B cell (primary cell): ENCODE results near the gene PRR18. TPM values are rescaled to one million over a fixed set of nuclear protein-coding genes. Genes with fewer than 3 reads are reported as not detected.

ENCODE experiments used
- ATAC-seq: fragments of 200-7000 bp; cut with Tn5 transposase; one replicate; pipeline ENCODE4 v1.10.0; 2021; ENCODE audit warnings: low read depth, mild to moderate bottlenecking, moderate number of reproducible peaks, moderate library complexity
- CTCF ChIA-PET: fragments of 350-600 bp; sonication (Branson Sonifier 250); formaldehyde crosslinking; loops from one replicate; lab custom pipeline; 2021; ENCODE audit warnings: antibody characterized with exemption, inconsistent platforms; lab: Charles Lee
- POLR2A ChIA-PET: fragments of 350-600 bp; sonication (Branson Sonifier 250); formaldehyde crosslinking; loops from one replicate; lab custom pipeline; 2021; ENCODE audit warnings: antibody characterized with exemption; lab: Charles Lee
- DNase-seq: peaks from one replicate; pipeline ENCODE4 v3.0.0; 2013
- H2AFZ ChIP-seq: 2 replicates; pipeline ENCODE4 v1.6.1; 2012; ENCODE audit warnings: mild to moderate bottlenecking, low read depth, low read length; ENCODE audit not compliant: insufficient read depth, poor library complexity, severe bottlenecking
- H3K27ac ChIP-seq, 2 donors: 1 replicate in 1 of 2; 2 replicates in 1 of 2; pipeline ENCODE4 v1.5.1; 2012 to 2013; ENCODE audit warnings: low read length in 2 of 2, mild to moderate bottlenecking in 2 of 2, moderate library complexity in 1 of 2
- H3K27me3 ChIP-seq, 4 experiments: fragments of 200-600 bp in 1 of 4; sonication (generic) in 1 of 4; replicated peaks in 1 of 4; 1 replicate in 2 of 4; 2 replicates in 2 of 4; pipeline versions ENCODE4 v1.6.1 to v1.7.0; 2013 to 2016; ENCODE audit warnings: low read length in 3 of 4, mild to moderate bottlenecking in 2 of 4, mixed read lengths in 1 of 4, moderate library complexity in 1 of 4; ENCODE audit not compliant: insufficient read depth in 4 of 4, control insufficient read depth in 3 of 4; ENCODE audit errors: control extremely low read depth in 1 of 4
- H3K36me3 ChIP-seq, 2 experiments: replicated peaks in 1 of 2; 1 replicate in 1 of 2; 2 replicates in 1 of 2; pipeline versions ENCODE4 v1.6.1 to v1.7.1; 2013; ENCODE audit warnings: low read length in 1 of 2; ENCODE audit not compliant: insufficient read depth in 2 of 2, control insufficient read depth in 1 of 2; ENCODE audit errors: control extremely low read depth in 1 of 2, extremely low read depth in 1 of 2
- H3K4me1 ChIP-seq, 2 donors: fragments of 200-600 bp in 1 of 2; sonication (generic) in 1 of 2; 1 replicate in 1 of 2; 2 replicates in 1 of 2; pipeline versions ENCODE4 v1.5.1 to v1.6.1; 2013 to 2017; ENCODE audit warnings: low read length in 2 of 2; ENCODE audit not compliant: control insufficient read depth in 2 of 2, insufficient read depth in 2 of 2
- H3K4me2 ChIP-seq: replicated peaks from 2 replicates; pipeline ENCODE3; 2012; ENCODE audit warnings: mild to moderate bottlenecking, low read depth, low read length; ENCODE audit not compliant: poor library complexity, severe bottlenecking
- H3K4me3 ChIP-seq, 5 experiments: fragments of 200-600 bp in 1 of 5; sonication (generic) in 1 of 5; 1 replicate in 3 of 5; 2 replicates in 2 of 5; pipeline versions ENCODE4 v1.5.1 to v1.7.0; 2011 to 2016; ENCODE audit warnings: low read length in 4 of 5, mild to moderate bottlenecking in 4 of 5, low read depth in 2 of 5, control low read depth in 1 of 5, moderate library complexity in 1 of 5; ENCODE audit not compliant: insufficient read depth in 1 of 5; ENCODE audit errors: control extremely low read depth in 1 of 5, extremely low read depth in 1 of 5
- H3K79me2 ChIP-seq: fragments of 200-600 bp; sonication (generic); one replicate; pipeline ENCODE4 v1.6.0; 2016; ENCODE audit warnings: low read length; ENCODE audit not compliant: control insufficient read depth, insufficient read depth
- H3K9ac ChIP-seq: fragments of 200-600 bp; sonication (generic); 2 replicates; pipeline ENCODE4 v1.6.1; 2017; ENCODE audit warnings: mild to moderate bottlenecking, low read length, moderate library complexity
- H3K9me3 ChIP-seq, 3 donors: one replicate each; pipeline versions ENCODE4 v1.6.1 to v1.7.1; 2013; ENCODE audit warnings: low read length in 2 of 3; ENCODE audit not compliant: control insufficient read depth in 2 of 3, insufficient read depth in 1 of 3; ENCODE audit errors: control extremely low read depth in 1 of 3
- H4K20me1 ChIP-seq: 2 replicates; pipeline ENCODE4 v1.6.0; 2012; ENCODE audit warnings: mild to moderate bottlenecking, low read length; ENCODE audit not compliant: insufficient read depth, control insufficient read depth, poor library complexity, severe bottlenecking
- H3K27ac Mint-ChIP-seq: one replicate; pipeline ENCODE4 v1.8.0; 2021; ENCODE audit warnings: mixed read lengths
- H3K27me3 Mint-ChIP-seq: one replicate; pipeline ENCODE4 v1.8.0; 2021; ENCODE audit warnings: mixed read lengths
- H3K4me1 Mint-ChIP-seq: one replicate; pipeline ENCODE4 v1.8.0; 2021; ENCODE audit warnings: mixed read lengths
- H3K4me3 Mint-ChIP-seq: one replicate; pipeline ENCODE4 v1.8.0; 2021; ENCODE audit warnings: mixed read lengths
- H3K9me3 Mint-ChIP-seq: one replicate; pipeline ENCODE4 v1.8.0; 2022; ENCODE audit warnings: mixed read lengths; ENCODE audit not compliant: insufficient read depth
- EZH2 ChIP-seq: IDR thresholded peaks from 2 replicates; pipeline ENCODE4 v1.6.1; 2012; ENCODE audit warnings: borderline replicate concordance, low read depth, mild to moderate bottlenecking, moderate library complexity, low read length; ENCODE audit not compliant: insufficient read depth, poor library complexity, severe bottlenecking
- WGBS: methylation state at CpG from one replicate; pipeline ENCODE4 v1.1.5; 2013; ENCODE audit warnings: missing lambda C conversion rate; ENCODE audit not compliant: insufficient coverage; 5-methylcytosine and 5-hydroxymethylcytosine counted together
- intact Hi-C: fragments of 100-400 bp; cut with micrococcal nuclease; formaldehyde crosslinking; loops from one replicate; pipeline ENCODE4 v1.10.0; 2022
- polyA plus RNA-seq: library from polyadenylated mRNA; depleted of rRNA; stranded (reverse); fragments of >200 nt; gene quantifications from 2 replicates; pipeline ENCODE4 v1.2.3, GENCODE V29; 2012
- total RNA-seq, 2 donors: library from RNA; stranded (reverse); fragments of 120-200 nt in 1 of 2; gene quantifications; 1 replicate in 1 of 2; 2 replicates in 1 of 2; pipeline versions ENCODE4 v1.2.3 to v1.2.4, GENCODE V29; 2013 to 2022
- TF ChIP-seq, protein P1 (sequence below): fragments of 200-600 bp; IDR thresholded peaks from one replicate; pipeline ENCODE4 v1.8.0; 2022; ENCODE audit warnings: antibody characterized with exemption, mild to moderate bottlenecking

PRR18 gene
- total and polyA plus RNA-seq, 2 donors (not counting 1 experiment from before 2014, with no cell fraction given) = not detected

DNA sequence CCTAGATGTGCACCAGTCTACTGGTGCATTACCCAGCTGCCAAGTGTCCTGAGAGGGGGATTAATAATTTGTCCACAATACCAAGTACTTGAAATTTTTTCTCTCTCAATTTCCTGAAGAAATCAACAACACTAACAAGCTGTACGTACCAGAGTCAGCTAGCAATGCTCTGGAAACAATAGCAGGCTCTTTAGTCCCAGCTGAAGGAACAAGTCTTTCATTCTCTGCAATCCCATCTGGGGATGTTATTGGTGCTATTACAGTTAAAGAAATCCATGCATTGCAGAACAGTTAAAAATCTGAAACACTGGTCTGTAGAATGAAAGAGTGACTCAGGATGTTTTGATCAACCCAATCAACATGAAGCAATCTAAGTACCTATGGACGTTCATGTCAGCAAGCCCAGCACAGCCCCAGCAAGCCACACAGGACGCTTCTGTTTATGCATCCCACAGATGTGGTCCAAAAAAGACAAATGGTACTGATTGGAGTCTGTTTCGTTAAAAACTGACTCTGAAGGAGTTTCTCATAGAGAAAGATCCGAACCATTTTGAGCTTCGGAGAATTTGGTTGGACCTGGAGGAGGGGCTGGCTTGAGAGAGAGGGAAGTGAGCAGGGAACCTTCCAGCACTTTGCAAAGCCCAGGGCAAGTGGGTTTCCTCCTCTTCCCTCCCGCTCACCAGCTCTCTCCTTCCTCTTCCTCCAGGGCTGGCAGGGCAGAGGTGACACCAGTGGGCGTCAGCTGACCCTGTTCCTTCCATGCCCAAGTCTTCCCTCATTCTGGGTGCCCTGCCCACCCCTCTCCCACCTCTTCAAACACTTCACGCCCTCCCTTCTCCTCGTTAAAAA is 11.9 kb downstream of the PRR18 start:
- H4K20me1 ChIP-seq = no peaks in the 10 kb centered on the region
- H3K36me3 ChIP-seq = no peaks in the 10 kb centered on the region
- no peaks in the 10 kb centered on the region for H3K79me2 ChIP-seq
- H3K27me3 Mint-ChIP-seq = peaks cover 26% of the 10 kb centered on the region
- peaks cover 5 to 10% of the 10 kb centered on the region in 2 donors for H3K4me1 ChIP-seq
- CTCF ChIA-PET = interaction anchor here (1.2 to 2.3 kb wide), 3 partner anchors 14 to 104 kb away, joined by 3 to 10 read pairs (median 6); no protein-coding TSS in a partner anchor
- H3K9me3 Mint-ChIP-seq = no peaks in the 10 kb centered on the region
- no peak overlapping the region for H2AFZ ChIP-seq
- no peak overlapping the region for H3K27ac Mint-ChIP-seq
- H3K27ac ChIP-seq = no peak overlapping the region
- DNase-seq (no peak), ATAC-seq (no peak)
- no peak overlapping the region for H3K4me2 ChIP-seq
- H3K9ac ChIP-seq = no peak overlapping the region
- H3K4me1 Mint-ChIP-seq = peaks cover 19% of the 10 kb centered on the region
- no peak overlapping the region for H3K4me3 Mint-ChIP-seq
- WGBS = 87% methylated on average over 7 of the region's 10 CpGs
- intact Hi-C loops = no loop called here
- POLR2A ChIA-PET = interaction anchor here (0.7 kb wide), 1 partner anchor 10 kb away, joined by 4 read pairs; no protein-coding TSS in a partner anchor
- TF ChIP-seq EZH2 = no peak
- TF ChIP-seq, protein P1, sequence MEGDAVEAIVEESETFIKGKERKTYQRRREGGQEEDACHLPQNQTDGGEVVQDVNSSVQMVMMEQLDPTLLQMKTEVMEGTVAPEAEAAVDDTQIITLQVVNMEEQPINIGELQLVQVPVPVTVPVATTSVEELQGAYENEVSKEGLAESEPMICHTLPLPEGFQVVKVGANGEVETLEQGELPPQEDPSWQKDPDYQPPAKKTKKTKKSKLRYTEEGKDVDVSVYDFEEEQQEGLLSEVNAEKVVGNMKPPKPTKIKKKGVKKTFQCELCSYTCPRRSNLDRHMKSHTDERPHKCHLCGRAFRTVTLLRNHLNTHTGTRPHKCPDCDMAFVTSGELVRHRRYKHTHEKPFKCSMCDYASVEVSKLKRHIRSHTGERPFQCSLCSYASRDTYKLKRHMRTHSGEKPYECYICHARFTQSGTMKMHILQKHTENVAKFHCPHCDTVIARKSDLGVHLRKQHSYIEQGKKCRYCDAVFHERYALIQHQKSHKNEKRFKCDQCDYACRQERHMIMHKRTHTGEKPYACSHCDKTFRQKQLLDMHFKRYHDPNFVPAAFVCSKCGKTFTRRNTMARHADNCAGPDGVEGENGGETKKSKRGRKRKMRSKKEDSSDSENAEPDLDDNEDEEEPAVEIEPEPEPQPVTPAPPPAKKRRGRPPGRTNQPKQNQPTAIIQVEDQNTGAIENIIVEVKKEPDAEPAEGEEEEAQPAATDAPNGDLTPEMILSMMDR = no peak
- H3K27me3 ChIP-seq = peaks cover 0 to 3% (median 0%) of the 10 kb centered on the region in 4 experiments
- H3K4me3 ChIP-seq = no peak overlapping the region
- H3K9me3 ChIP-seq = no peaks in the 10 kb centered on the region
